ENCODE measurements around the gene BZW2.
"Not testable (repeated sequence)": the region's sequence is repeated elsewhere in the genome, so short reads cannot be mapped to it uniquely, and the experiment has no call there.

The BZW2 gene

DNA sequence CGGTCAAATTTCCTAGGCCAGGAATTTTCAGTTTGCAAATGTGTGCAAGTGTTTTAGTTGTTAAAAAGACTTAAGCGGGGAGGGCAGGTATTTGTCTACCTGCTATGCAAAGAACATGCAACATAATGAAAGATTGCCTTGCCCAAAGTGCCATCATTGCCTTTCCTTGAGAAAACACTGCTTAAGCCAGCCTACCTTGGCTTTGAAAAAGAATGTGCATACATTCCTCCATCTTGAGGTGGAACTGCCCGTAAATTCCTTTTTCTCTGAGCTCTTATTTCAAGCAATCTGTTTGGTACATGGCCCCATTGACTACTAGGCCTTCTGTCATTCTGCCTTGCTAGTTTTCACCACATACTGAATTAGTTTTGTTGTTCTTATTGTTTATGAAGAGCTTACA is 29.3 kb downstream of the BZW2 start:
- DNase-seq: no peak

DNA sequence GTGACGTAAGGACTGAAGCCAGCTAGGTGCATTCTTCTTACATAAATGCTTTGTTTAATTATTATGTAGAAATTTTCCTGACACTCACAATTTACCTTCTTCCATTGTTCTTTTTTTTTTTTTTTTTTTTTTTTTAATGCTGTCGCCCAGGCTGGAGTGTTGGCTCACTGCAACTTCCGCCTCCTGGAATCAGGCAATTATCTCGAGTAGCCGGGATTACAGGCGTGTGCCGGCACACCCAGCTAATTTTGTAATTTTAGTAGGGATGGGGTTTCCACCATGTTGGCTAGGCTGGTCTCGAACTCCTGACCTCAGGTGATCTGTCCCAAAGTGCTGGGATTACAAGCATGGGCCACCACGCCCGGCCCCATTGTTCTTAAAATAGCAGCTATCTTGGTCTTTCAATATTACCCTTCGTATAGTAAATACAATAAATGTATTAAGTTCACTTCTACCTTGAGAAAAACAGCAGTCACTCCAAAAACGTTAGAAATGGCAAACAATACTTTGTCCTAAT is 32.1 kb downstream of the BZW2 start:
- DNase-seq: no peak

DNA sequence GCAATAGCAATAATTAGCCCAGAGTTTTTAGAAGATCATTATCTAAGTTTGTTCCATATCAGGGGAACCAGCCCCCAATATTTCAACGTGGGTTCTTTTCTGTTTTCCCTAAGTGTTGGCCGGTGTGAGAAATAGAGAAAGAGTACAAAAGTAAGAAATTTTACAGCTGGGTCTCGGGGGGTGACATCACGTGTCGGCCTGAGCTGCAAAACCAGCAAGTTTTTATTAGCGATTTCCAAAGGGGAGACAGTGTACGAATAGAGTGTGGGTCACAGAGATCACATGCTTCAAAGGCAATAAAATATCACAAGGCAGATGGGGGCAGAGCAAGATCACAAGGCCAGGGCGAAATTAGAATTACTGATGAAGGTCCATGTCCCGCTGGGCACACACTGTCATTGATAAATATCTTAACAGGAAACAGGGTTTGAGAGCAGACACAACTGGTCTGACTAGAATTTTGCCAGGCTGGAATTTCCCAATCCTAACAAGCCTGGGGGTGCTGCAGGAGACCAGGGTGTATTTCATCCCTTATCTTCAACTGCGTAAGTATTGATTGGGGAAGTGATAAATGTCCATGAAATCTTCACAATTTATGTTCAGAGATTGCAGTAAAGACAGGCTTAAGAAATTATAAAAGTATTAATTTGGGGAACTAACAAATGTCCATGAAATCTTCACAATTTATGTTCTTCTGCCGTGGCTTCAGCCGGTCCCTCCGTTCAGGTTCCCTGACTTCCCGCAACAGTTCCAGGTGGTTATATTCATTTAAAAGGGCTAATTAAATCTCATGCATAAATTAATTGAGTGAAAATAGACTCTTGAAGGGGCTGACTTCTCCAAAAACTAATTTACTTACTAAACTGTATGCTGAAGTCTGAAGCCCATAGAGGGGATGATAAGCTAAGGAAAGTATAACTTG is 32.9 kb downstream of the BZW2 start:
- not testable (repeated sequence) for DNase-seq

DNA sequence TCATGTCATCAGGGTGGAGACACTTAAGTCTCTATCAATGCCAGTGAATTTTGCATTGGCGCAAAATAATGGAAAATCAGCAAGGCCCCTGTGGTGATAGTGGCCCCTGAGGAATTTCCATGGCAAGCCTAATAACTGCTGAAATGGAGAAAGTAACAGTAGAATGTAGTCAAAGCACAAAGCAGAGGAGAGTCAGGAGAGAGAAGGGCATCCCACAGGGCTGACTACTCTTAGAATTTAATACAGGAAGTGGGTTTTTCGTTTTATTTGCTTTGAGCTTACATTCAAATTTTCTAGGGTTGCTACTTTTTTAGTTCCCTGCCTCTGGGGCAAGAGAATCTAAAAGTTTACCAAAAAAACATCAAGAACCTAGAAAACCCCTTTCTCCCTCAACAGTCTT is 39.0 kb downstream of the BZW2 start:
- DNase-seq: no peak

DNA sequence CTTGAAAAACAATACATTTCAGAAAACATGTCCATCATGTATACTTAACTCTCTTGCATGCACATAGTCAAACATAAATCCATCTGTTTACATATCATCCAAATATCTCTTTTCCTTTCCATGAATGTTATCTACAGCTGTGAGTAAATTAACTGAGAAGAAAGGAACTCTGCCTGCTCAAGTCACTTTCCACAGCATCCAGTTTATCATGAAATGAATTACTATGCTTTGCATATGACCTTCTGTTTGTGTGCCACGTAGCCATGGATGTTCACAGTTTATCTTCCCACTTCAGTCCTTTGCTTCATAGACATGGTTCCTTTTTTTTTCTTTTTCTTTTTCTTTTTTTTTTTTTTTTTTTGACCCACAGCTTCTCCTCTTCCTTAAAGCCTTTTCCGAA is 39.6 kb downstream of the BZW2 start:
- DNase-seq: no peak

DNA sequence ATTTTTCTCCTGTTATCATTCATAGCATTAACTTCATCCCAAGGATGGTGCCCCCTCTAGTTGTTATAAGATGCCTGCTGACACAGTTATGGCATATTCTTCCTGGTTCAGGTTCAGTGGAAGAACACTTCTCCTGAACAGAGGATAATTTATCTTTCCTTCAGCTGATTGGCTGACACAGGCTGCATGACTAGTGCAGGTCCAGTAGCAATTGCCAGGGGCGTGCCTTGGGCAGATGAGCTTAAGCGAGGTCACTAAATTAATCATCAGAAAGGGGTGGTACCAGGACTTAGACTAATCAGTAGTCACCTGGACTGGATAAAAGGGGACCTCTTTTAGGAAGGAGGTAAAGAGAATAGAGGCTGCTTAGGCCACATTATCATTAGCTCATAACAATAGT is 42.3 kb downstream of the BZW2 start:
- no peak for DNase-seq

DNA sequence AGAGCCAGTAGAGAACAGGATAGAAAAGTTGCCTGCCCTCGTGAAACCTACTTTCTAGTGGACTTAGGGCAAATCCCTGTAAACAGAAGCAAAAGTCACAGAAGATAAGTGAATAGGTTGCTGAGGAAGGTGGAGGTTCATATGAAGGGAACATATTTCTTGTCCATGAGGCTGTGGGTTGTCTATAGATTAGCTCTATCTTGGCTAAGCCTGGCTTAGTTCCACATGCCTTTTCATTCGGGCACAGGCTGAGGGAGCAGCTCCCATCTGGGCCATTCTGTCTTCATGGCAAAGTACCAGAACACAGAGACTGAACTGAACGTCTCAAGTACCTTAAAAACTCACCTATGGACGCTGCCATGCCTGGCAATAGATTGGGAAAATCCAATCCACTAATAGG is 45.3 kb downstream of the BZW2 start:
- DNase-seq: no peak

DNA sequence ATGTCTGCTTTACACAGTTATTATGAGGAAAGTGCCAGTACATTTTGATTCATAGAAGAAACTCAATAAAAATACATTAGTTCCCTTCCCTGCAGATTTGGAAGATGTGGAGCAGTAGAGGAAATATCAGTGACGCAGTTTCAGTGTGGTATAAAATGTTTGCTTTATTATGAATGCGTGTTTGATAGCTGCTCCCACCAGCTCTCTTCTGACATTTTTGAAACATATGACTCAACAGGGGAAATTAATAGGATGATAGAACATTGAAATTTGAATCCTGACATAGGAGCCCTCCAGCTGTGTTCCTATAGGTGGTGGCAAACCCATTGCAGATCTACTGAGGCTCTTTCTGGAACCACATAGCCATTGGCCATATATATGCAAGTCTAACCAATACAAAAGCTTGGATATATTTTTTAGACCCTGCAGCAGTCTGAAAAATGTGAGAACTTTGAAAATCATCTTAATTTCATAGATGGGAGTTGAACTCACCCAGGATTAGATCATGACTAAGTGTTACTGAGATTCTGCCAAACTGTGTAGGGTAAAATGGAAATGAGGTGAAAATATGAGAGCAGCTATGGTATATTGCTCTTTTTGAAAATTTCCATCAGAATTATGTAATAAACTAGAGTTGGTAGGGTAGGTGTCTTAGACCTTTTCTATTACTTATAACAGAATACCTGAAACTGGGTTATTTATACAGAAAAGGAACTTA is 47.8 kb downstream of the BZW2 start:
- DNase-seq: no peak

DNA sequence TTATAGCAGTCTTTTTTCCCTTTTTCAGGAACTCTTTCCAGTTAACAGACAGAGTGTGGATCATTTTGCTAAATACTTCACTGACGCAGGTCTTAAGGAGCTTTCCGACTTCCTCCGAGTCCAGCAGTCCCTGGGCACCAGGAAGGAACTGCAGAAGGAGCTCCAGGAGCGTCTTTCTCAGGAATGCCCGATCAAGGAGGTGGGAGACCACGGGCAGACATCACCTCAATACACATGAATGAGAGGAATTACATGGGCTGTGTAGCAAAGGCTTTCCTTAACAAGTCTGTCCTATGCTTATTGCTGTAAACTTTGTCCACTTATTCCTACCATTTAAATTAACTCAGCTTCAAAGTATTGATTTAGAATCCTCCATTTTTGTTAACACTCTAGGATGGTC is 48.8 kb downstream of the BZW2 start:
- no peak for DNase-seq

DNA sequence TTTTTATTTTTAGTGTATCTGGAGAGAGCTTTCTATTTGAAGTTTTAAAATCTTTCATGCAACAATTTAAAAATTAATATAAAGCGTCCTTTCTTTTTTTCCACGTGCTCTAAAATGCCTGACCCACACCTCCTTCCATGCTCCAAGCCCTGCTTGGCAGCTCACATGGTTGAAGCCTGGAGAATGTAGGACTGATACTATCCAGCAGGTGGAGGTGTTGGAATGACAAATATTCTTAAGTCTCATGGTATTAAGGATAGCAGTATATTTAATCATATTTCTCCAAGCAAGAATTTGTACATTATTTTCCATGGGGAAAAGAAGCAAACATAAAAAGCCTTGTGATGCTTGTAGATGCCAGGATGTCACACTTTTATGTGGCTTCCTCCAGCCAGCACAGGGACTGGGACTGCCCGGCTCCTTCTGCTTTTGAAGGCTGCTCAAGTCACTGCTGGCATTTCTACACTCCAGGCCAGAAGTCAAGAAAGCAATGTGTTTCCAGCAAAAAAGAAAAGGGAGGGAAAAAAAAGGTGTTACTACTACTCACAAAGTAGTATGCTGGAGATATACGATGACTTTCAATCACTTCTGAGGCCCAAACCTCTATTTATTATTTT is 49.7 kb downstream of the BZW2 start:
- DNase-seq: no peak

DNA sequence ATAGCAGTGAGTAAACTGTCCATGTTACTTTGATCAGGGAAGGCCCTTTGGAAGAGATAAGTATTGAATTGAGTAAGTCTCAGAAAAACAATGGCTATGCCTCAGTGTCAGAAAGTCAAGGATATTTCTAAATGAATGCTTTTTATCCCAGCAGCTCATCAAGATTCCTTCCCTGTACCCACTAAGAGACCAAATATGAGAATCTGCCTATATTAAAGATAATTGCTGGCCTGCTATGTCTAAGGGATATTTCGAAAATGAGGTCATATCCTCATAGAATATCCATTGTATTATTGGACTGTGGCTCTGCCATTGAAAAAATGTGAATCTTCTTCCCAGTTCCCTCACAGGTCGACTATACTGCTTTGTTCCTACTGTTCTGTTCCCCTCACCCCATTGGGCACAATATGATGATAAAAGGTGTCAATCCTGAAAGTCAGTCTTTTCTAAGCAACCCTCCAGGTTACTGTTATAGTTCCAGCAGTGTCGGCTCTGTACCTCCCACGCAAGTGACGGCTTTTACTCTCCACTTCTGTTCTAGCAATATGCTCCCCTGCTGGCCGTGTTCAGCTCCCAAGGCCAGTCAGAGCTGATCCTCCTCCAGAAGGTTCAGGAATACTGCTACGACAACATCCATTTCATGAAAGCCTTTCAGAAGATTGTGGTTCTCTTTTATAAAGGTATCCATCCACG is 51.7 kb downstream of the BZW2 start:
- no peak for DNase-seq

DNA sequence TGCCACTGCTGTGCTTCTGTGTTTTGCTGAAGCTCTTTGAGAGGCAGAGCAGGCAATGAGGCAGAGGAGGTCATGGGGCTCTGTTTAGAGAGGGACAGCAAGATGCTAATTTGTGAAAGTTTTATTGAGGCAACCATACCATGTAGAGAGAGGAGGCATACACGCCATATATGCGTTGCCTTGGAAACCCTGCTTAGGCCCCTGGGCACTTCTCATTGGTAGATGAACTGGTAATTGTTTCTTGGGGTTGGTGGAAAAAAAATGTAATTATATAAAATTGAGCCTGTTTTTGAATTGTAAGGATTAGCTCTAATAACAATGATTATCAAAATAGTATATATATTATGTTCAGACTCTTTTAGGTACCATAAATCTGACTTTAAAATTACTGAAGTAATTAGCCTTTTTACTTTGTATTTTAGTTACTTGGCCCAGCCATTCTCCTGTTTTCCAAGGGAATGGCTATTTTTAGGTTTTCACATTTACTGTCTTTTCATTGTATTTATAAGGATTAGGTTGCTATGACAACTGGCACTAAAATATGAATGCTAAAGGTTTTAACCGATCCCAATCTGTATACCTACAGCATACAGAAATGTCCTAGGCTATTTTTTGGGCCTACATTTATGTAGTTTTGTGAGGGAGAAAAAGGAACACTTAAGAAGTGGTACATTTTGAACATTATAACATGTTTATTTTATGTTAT is 52.4 kb downstream of the BZW2 start:
- DNase-seq: no peak

DNA sequence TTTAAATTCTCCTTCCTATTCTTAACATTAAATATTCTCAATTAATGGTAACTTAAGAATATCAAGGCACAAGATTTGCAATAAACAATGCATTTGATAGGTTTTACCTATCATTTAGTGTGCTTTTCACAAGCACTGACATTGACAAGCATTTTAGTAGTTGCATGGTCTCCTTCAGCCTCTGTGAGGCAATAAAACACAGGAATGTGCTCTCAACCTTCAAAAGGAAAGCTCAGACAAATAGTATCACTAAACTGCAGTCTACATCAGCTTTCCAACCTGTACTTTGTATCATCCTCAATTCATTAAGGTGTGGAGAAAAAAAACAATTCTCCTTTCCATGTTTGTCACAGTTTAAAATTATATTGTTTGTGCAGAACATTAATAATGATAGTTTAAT is 56.5 kb downstream of the BZW2 start:
- DNase-seq: no peak

DNA sequence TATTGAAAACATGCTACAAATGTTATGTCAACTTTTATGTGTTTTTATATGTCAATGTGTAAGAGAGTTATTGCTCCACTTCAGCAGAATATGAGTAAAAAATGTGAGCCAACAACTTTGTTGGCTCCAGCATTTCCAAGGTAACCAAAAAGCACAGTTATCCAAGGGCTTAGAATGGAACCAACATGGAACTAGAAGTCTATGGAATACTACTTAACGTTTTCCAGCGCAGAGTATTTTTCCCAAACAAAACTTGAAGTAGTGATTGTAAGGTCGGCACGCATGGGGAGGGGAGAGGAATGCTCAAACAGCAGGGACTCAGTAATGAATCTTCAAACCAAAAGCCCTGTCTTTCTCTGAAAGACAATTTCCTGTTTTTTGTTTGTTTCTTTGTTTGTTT is 62.5 kb downstream of the BZW2 start:
- DNase-seq: no peak

DNA sequence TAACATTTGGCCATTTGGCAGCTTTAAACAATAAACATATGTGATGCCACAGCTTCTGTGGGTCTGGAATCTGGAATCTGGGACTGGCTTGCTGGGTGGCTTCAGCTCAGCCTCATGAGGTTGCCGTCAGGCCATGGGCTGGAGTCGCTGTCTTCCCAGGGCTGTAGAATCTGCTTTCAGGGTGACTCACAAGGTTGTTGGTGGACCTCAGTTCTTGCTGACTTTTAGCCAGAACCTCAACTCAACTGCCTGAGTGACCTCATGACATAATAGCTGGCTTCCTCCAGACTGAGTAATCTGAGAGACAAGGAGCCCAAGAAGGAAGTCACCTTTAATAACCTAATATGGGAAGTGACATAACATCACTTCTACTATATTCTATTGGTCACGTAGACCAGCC is 63.0 kb downstream of the BZW2 start:
- no peak for DNase-seq

DNA sequence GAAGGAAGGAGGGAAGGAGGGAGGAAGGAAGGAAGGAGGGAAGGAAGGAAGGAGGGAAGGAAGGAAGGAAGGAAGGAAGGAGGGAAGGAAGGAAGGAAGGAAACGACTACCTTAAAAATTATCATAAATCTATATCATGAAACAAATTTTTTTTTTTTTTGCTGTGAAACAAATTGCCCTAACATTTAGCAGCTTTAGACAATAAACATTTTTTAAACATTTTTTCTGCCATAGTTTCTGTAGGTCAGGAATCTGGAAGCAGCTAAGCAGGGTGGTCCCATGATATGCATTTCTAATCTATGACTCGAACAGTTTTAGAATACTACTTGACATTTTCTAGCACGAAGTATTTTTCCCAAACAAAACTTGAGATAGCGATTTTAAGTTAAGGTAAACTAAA is 64.7 kb downstream of the BZW2 start:
- DNase-seq: no peak

DNA sequence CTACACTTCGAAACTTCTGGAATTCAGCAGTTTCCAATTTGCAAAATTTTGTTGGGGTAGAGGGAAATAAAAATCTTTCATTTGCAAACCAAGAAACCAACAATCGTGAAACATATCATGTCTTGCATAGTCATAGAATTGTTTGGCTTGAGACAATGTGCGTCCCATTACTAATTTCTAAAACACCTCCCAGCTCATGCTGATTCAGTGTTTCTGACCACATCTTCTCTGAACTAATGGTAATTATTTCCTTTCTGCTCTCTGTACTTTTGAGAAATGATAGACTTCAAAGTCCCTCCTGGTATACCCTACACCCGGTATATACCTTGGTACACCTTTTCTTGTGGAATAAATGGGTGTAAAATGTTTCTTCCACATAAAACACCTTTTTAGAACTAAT is 65.7 kb downstream of the BZW2 start:
- no peak for DNase-seq

DNA sequence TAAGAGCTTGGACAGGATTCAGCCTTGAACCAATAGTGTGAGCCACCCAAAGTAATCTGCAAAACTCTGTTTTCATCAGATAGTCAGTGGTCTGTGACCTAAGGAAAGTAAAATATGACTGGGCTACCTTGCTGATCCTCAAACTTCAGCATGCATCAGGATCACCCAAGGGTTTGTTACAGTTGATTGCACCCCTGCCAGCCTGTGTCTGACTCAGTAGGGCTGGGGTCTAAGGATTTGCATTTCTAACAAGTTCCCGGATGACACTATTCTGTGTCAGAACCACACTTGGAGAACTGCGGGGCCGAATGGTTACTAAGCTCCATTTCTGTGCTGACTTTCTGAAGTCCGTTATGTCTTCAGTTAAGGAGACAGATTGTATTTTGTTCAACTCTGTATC is 66.9 kb downstream of the BZW2 start:
- no peak for DNase-seq

DNA sequence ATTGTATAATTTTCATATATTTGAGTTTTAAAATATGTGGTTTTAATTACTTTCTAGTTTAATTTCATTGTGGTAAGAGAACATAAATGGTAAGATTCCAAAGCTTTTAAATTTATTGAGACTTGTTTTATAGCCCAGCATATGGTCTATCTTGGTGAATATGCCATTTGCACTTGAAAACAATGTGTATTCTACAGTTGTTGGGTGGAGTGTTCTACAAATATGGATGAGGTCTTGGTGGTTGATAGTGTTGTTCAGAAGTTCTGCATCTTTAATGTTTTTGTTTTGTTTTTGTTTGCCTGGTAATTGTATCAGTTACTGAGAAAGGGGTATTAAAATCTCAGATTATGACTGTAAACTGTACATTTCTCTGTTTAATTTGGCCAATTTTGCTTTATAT is 69.9 kb downstream of the BZW2 start:
- DNase-seq: no peak

DNA sequence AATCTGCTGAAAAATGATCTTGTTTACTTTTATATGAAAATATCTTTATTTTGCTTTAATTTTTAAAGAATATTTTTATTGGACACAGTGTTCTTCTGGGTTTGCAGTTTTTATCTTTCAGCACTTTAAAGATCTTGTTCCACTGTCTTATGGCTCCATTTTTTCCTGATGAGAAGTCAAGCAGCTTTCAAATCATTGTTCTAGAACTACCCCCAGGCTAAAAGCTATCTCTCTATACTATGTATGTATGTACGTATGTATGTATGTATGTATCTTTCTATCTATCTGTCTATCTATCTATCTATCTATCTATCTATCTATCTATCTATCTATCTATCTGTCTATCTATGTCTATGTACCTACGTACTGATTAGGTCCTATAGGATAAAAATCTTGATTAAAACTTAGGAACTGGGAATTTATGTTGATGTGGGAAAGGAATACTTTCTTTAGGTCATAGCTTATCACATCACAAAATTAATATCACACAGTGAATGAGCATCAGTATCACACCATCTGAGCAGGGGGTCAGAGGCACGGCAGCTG is 72.2 kb downstream of the BZW2 start:
- DNase-seq: no peak

DNA sequence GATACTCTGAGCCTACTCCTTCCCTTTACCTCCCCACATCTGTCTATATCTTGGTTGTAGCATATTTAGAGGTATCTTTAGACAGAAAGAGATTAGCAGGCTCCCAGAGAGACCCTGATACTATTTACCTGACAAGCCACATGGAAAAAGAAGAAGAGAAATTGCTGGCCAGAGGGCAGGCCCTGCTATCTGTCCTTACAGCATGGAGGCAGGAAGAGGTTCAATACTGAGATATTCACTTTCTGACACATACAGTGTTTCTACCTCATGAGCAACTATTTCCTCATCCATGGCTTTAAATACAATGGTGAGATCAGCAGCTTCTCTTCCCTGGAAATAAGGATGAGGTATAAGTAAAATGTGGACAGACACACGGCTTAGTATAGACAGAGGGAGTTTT is 73.7 kb downstream of the BZW2 start:
- DNase-seq: no peak

DNA sequence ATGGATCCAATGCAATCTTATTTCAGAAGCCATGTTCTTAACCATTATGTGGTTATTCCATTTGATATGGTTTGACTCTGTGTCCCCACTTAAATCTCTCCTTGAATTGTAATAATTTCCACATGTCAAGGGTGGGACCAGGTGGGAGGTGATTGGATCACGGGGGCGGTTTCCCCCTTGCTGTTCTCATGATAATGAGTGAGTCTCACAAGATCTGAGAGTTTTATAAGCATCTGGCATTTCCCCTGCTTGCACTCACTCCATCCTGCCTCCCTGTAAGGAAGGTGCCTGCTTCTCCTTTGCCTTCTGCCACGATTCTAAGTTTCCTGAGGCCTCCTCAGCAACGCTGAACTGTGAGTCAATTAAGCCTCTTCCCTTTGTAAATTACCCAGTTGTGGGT is 75.6 kb downstream of the BZW2 start:
- no peak for DNase-seq

Data from activated CD4-positive, CD25-positive, alpha-beta regulatory T cell (primary cell).